Stimulated activated CD8-positive, alpha-beta memory T cell treated with anti-CD3 and anti-CD28 coated beads, Interleukin-2, amount 100 ng/mL, for 1 hour (primary cell): ENCODE results near the gene AGPAT3.
"Not testable (repeated sequence)": the region's sequence is repeated elsewhere in the genome, so short reads cannot be mapped to it uniquely, and the experiment has no call there.

Experiments
- DNase-seq, 2 donors: peaks; one replicate each; pipeline ENCODE4 v3.0.0-alpha.2; 2020; ENCODE audit warnings: low read depth in 2 of 2

Gene AGPAT3

DNA sequence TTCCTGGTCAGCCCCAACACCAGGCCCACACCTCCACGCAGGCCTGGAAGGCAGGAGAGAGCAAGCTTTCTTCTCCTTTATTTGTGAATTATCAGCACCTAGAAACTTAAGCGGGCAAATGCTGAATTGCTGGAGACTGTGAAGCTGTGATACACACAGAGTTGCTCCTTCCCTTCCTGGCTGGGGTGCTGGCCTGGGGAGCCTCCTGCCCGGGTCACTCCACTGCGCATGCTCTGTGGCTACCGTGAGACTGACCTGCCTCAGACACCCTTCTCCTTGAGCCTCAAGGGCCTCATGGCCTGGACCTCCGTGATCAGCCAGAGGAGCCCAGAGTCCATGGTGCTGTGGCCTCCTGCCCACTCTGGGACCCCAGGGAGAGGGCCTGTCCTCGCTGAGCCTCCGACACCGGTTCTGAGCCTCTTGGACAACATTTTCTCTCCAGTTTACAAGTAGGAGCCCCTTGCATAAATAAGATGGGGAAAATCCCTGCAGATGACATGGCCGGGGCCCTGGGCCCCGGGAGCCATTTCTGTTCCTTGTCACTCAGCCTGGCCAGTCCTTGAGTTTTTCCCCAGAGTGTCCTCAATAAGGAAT lies 18.0 kb downstream of the AGPAT3 start:
- no peak for DNase-seq

DNA sequence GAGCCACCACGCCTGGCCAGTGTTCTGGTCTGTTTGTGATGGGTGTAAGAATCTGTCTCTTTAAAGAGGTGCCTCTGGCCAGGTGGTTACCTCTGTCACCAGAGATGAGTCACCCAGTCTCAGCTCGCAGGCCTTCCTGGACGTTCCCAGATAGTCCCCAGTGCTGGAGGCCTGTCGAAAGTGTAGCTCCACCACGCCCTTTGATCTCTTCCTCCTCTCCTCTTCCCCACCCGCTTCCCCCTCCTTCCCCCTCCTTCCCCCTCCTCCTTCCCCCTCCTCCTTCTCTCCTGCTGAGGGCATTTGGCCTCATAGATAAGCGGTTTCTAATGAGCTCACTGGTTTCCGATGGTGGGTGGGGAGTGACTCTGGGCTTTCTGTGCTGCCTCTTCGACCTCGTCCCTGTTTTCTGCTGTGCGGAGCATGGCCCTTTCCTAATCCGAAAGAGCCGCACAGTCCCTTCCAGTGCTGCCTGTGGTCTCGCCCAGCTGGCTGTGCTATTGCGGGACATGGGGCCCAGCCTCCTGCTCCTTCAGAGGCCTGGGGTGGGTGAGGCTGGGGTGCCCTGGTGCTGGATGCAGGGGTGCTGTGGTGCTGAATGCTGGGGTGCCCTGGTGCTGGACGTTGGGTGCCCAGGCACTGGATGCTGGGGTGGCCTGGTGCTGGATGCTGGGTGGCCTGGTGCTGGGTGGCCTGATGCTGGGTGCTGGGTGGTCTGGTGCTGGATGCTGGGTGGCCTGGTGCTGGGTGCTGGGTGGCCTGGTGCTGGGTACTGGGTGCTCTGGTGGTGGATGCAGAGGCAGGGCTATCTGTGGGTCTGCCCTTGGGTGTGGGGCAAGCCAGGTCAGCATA lies 19.2 kb downstream of the AGPAT3 start:
- no peak for DNase-seq

GRCh38 chr21:43884861-43885417 lies 19.9 kb downstream of the AGPAT3 start:
- DNase-seq: no peak

DNA sequence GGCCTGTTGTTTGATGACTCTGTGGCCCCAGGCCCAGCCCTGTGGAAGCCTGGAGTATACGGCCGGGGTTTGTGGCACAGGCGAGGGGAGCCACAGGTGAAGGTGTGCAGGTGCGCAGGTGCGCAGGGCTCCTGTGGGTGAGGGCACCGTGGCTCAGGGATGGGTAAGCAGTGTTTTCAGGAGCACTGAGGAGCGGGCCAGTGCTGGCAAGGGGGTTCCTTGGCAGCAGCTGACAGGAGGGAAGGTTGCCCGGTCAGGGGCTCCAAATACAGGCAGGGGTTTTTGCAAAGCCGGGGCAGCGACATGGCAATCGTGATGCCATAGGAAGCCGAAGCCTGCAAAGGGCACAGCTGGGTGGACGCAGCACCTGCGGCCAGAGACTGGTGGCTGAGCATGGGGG lies 20.7 kb downstream of the AGPAT3 start:
- no peak for DNase-seq

DNA sequence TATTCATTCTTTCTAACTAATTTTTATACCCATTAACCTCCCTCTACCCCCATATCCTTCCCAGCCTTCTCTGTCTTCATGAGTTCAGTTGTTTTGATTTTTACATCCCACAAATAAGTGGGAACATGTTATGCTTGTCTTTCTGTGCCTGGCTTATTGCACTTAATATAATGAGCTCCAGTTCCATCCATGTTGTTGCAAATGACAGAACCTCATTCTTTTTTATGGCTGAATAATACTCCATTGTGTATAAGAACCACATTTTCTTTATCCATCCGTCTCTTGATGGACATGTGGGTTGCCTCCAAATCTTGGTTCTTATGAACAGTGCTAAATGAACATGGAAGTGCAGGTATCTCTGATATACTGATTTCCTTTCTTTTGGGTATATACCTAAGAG lies 21.5 kb downstream of the AGPAT3 start:
- DNase-seq: no peak

- no peak for DNase-seq
Measured at GRCh38 chr21:43889069-43889468, 24.0 kb downstream of the AGPAT3 start.

- DNase-seq: no peak
Measured at GRCh38 chr21:43890042-43890441, 25.0 kb downstream of the AGPAT3 start.

DNA sequence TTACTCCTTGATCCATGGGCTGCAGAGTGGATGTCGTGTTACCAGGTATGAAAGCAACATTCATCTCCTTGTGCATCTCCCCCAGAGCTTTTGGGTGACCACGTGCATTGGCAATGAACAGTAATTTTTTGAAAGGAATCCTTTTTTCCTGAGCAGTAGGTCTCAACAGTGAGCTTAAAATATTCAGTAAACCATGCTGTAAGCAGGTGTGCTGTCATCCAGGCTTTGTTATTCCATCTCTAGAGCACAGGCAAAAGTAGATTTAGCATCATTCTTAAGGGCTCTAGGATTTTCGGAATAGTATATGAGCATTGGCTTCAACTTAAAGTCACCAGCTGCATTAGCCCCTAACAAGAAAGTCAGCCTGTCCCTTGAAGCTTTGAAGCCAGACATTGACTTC lies 27.3 kb downstream of the AGPAT3 start:
- DNase-seq: no peak

DNA sequence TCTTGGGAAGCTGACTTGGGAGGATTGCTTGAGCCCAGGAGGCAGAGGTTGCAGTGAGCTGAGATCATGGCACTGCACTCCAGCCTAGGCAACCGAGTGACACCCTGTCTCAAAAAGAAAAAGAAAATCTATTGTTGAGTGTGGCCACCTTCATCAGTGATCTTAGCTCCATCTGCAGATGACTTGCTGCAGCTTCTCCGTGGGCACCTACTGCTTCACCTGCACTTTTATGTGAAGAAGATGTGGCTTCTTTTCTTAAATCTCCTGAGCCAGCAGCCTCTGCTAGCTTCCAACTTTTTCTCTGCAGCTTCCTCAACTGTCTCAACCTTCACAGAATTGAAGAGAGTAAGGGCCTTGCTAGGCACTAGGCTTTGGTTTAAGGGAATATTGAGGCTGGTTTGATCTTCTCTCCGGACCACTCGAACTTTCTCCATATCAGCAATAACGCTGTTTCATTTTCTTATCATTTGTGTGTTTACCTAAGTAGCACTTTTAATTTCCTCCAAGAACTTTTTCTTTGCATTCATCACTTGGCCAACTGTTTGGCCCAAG lies 28.0 kb downstream of the AGPAT3 start:
- DNase-seq: no peak

DNA sequence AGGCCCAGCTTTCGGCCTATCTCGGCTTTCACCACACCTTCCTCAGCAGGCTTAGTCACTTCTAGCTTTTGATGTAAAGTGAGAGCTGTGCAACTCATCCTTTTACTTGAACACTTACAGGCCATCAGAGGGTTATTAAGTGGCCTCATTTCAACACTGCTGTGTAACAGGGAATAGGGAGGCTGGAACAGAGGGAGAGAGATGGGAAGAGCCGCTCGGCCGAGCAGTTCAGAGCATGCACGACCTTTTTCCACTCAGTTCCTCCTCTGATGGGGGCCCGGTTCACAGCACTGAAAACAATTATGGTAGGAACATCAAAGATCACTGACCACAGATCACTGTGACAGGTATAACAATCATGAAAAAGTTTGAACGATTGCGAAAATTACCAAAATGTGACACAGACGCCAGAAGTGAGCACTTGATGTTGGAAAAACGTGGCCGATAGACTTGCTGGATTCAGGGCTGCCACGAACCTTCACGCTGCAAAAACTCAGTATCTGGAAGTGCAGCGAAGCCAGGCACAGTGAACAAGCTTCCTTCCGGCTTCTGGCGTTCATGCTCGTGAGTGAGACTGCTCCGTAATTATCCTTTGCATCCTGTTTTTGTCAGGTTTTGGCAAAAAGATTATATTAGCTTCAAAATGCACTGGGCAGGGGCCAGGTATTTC lies 28.6 kb downstream of the AGPAT3 start:
- DNase-seq: no peak

GRCh38 chr21:43894206-43894577 lies 29.2 kb downstream of the AGPAT3 start:
- DNase-seq: no peak

DNA sequence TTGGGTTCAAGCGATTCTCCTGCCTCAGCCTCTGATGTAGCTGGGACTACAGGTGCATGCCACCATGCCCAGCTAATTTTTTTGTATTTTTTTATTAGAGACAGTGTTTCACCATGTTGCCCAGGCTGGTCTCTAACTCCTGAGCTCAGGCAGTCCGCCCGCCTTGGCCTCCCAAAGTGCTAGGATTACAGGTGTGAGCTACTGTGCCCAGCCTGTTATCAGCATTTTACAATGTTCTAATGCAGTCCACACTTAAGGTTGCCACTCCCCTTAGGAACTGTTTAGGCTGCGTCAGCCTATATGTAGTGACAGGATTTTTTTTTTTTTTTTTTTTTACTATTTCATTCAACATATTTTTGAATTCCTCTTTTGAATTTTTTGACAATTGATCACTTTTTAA lies 30.2 kb downstream of the AGPAT3 start:
- no peak for DNase-seq

- DNase-seq: not testable (repeated sequence)
Measured at GRCh38 chr21:43896696-43897299, 31.8 kb downstream of the AGPAT3 start.

GRCh38 chr21:43899307-43900077 lies 34.5 kb downstream of the AGPAT3 start:
- DNase-seq: no peak

- DNase-seq: no peak
Measured at GRCh38 chr21:43900078-43900385, 35.0 kb downstream of the AGPAT3 start.

- DNase-seq: no peak
Measured at GRCh38 chr21:43900690-43901089, 35.7 kb downstream of the AGPAT3 start.

GRCh38 chr21:43902441-43902840 lies 37.4 kb downstream of the AGPAT3 start:
- DNase-seq: no peak

GRCh38 chr21:43903451-43904091 lies 38.5 kb downstream of the AGPAT3 start:
- no peak for DNase-seq

GRCh38 chr21:43904331-43904781 lies 39.3 kb downstream of the AGPAT3 start:
- DNase-seq: no peak

DNA sequence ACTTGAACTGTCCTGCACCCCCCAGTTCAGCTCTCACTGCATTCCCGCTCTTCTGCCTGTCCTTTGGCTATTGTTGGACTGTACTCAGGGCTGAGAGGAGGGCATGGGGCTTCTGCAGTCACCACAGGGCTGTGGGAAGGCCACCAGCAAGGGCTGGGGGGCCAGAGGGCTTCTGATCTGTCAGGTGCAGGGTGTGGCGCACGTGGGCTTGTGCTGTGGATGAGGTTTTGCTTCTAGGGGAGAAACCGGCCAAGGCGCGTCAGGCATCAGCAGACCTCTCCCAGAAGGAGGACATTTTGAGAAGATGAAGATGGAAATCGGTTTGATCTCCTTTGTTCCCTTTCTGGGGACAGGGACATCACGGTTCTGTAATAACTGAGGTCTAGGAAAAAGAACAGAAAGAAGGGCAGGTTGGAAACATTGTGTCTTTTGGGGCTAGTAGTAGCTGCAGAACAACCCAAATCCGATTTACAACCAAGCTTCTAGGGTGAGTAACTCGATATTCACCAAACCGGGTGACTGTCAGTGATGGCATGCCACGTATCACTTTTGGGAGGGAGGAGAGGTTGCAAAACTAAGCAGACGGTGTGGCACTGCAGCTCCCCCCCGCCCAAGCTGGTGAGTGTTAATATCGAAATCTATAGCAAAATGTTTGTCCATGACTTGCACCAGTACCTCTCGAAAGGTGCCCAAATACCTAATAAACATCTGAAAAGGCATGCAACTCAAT lies 40.9 kb downstream of the AGPAT3 start:
- no peak for DNase-seq
